GM12878 (cell line): ENCODE results near the gene NHEJ1. TPM values are rescaled to one million over a fixed set of nuclear protein-coding genes. Genes with fewer than 3 reads are reported as not detected.

Source experiments
- ATAC-seq: fragments of 200-7000 bp; cut with Tn5 transposase; 3 replicates; pipeline ENCODE4 v1.9.1; 2020; ENCODE audit warnings: mild to moderate bottlenecking, moderate library complexity
- BruUV-seq: library from RNA; stranded (reverse); fragments of 400-500 nt; replicated peaks from 2 replicates; lab custom pipeline; 2021; lab: Mats Ljungman, UMichigan
- CTCF ChIA-PET: fragments of 300-600 bp; sonication (Branson Sonifier 250); formaldehyde crosslinking; extraction: SDS; loops from one replicate; lab custom pipeline; 2021; ENCODE audit warnings: inconsistent platforms; lab: Yijun Ruan, JAX
- POLR2A ChIA-PET: fragments of 350-600 bp; formaldehyde crosslinking; extraction: SDS; loops from one replicate; lab custom pipeline; 2021; ENCODE audit warnings: inconsistent platforms; lab: Charles Lee
- RAD21 ChIA-PET: fragments of 300-600 bp; sonication (Branson Sonifier 250); formaldehyde crosslinking; loops from one replicate; lab custom pipeline; 2023; ENCODE audit warnings: antibody characterized with exemption; ENCODE audit not compliant: unreplicated experiment; lab: Charles Lee
- SMC1A ChIA-PET: fragments of 300-600 bp; sonication (Branson Sonifier 250); formaldehyde crosslinking; loops from one replicate; lab custom pipeline; 2023; ENCODE audit not compliant: unreplicated experiment, uncharacterized antibody; lab: Charles Lee
- DNase-seq: peaks from one replicate; pipeline ENCODE4 v3.0.0-alpha.2; 2011; ENCODE audit warnings: low read depth, low spot score
- FAIRE-seq: peaks from 3 replicates; lab custom pipeline; 2011; peaks lifted over from hg19 to GRCh38; lab: Jason Lieb, UNC
- H2AFZ ChIP-seq: 2 replicates; pipeline ENCODE4 v1.6.0; 2011; ENCODE audit warnings: low read depth, low read length, control low read depth; ENCODE audit not compliant: control insufficient read depth
- H3K27ac ChIP-seq: 2 replicates; pipeline ENCODE4 v1.5.1; 2011; ENCODE audit warnings: control low read depth; ENCODE audit not compliant: control insufficient read depth, insufficient read depth
- H3K27me3 ChIP-seq, 2 experiments: replicated peaks in 1 of 2; 2 replicates each; pipeline versions ENCODE4 v1.6.0 to v1.6.1; 2011; ENCODE audit warnings: low read length in 1 of 2; ENCODE audit not compliant: control insufficient read depth in 2 of 2, insufficient read depth in 2 of 2
- H3K36me3 ChIP-seq, 2 experiments: 2 replicates each; pipeline ENCODE4 v1.5.1; 2011; ENCODE audit warnings: low read length in 1 of 2; ENCODE audit not compliant: control insufficient read depth in 2 of 2, insufficient read depth in 2 of 2
- H3K4me1 ChIP-seq: 2 replicates; pipeline ENCODE4 v1.6.1; 2011; ENCODE audit warnings: mild to moderate bottlenecking, low read length, moderate library complexity, mixed read lengths; ENCODE audit not compliant: control insufficient read depth, insufficient read depth
- H3K4me2 ChIP-seq: 2 replicates; pipeline ENCODE4 v1.6.0; 2011; ENCODE audit warnings: control low read depth; ENCODE audit not compliant: control insufficient read depth, insufficient read depth
- H3K4me3 ChIP-seq: fragments of 200-600 bp; sonication (generic); 2 replicates; pipeline ENCODE4 v1.5.1; 2016
- H3K79me2 ChIP-seq: 2 replicates; pipeline ENCODE4 v1.6.0; 2011; ENCODE audit warnings: low read length; ENCODE audit not compliant: control insufficient read depth, insufficient read depth
- H3K9ac ChIP-seq: 2 replicates; pipeline ENCODE4 v1.8.0; 2011; ENCODE audit warnings: low read length, control low read depth, mixed read lengths; ENCODE audit not compliant: control insufficient read depth, insufficient read depth
- H3K9me3 ChIP-seq: replicated peaks from 3 replicates; pipeline ENCODE4 v1.5.1; 2011; ENCODE audit warnings: mild to moderate bottlenecking, low read length; ENCODE audit not compliant: control insufficient read depth, insufficient read depth
- H4K20me1 ChIP-seq: 2 replicates; pipeline ENCODE4 v1.6.0; 2011; ENCODE audit not compliant: control insufficient read depth, insufficient read depth
- CEBPB ChIP-seq, 2 experiments: fragments of 150-350 bp in 1 of 2; IDR thresholded peaks; 2 replicates each; pipeline ENCODE4 v1.6.1; 2012 to 2014; ENCODE audit warnings: low read depth in 2 of 2, low read length in 2 of 2, borderline replicate concordance in 1 of 2, inconsistent platforms in 1 of 2
- CTCF ChIP-seq, 3 experiments: IDR thresholded peaks in 2 of 3; conservative IDR thresholded peaks in 1 of 3; 2 replicates each; pipeline ENCODE4 v1.5.1; 2011; ENCODE audit warnings: low read depth in 3 of 3, low read length in 3 of 3, mild to moderate bottlenecking in 3 of 3, control low read depth in 2 of 3, moderate library complexity in 2 of 3, inconsistent platforms in 1 of 3, mixed read lengths in 1 of 3; ENCODE audit not compliant: control insufficient read depth in 2 of 3, insufficient read depth in 1 of 3; ENCODE audit errors: extremely low read depth in 1 of 3
- GATAD2B ChIP-seq: fragments of 450-650 bp; conservative IDR thresholded peaks from 2 replicates; pipeline ENCODE4 v1.6.1; 2017; ENCODE audit warnings: low read depth, mild to moderate bottlenecking, moderate library complexity
- HDGF ChIP-seq: fragments of 450-650 bp; IDR thresholded peaks from 2 replicates; pipeline ENCODE4 v1.6.1; 2016; ENCODE audit warnings: antibody characterized with exemption
- KDM1A ChIP-seq: fragments of 200-600 bp; sonication (generic); IDR thresholded peaks from 2 replicates; pipeline ENCODE4 v1.6.1; 2016; ENCODE audit warnings: borderline replicate concordance
- NR2F1 ChIP-seq: fragments of 450-650 bp; conservative IDR thresholded peaks from 2 replicates; pipeline ENCODE4 v1.6.1; 2017; ENCODE audit warnings: mild to moderate bottlenecking
- RAD21 ChIP-seq: IDR thresholded peaks from 2 replicates; pipeline ENCODE4 v1.6.1; 2011; ENCODE audit warnings: mild to moderate bottlenecking, low read depth, low read length, moderate library complexity; ENCODE audit not compliant: insufficient read depth
- SMC3 ChIP-seq: IDR thresholded peaks from 2 replicates; pipeline ENCODE4 v1.6.1; 2011; ENCODE audit warnings: low read length, improper control_type of control experiment, borderline replicate concordance
- YBX1 ChIP-seq: fragments of 450-650 bp; IDR thresholded peaks from 2 replicates; pipeline ENCODE4 v1.6.1; 2016; ENCODE audit warnings: antibody characterized with exemption
- YY1 ChIP-seq: IDR thresholded peaks from 2 replicates; pipeline ENCODE4 v1.6.1; 2011; ENCODE audit warnings: low read depth, mild to moderate bottlenecking, low read length
- ZBED1 ChIP-seq: IDR thresholded peaks from 2 replicates; pipeline ENCODE4 v1.6.1; 2016; ENCODE audit warnings: borderline replicate concordance
- WGBS: methylation state at CpG from one replicate; pipeline ENCODE4 v1.1.6; 2016; ENCODE audit warnings: low lambda C conversion rate; ENCODE audit not compliant: insufficient replicate concordance, insufficient coverage; ENCODE audit errors: missing lambda C conversion rate; 5-methylcytosine and 5-hydroxymethylcytosine counted together
- in situ Hi-C: fragments of 300-500 bp; cut with MboI; formaldehyde crosslinking; loops from 9 replicates; pipeline ENCODE4 v1.14.3; 2018; ENCODE audit warnings: mixed read lengths
- intact Hi-C: fragments of 100-400 bp; cut with micrococcal nuclease; formaldehyde crosslinking; loops from one replicate; pipeline ENCODE4 v1.14.2; 2022; ENCODE audit not compliant: unreplicated experiment
- polyA plus RNA-seq, 11 experiments: library from polyadenylated mRNA; depleted of rRNA in 4 of 11; unstranded in 6 of 11; stranded (reverse) in 5 of 11; fragments of >200 nt; fragmentation: Nextera tagmentation in 4 of 11; fragmentation: Illumina TruSeq in 1 of 11; extraction: Ambion mirVana in 4 of 11; extraction: Trizol in 1 of 11; gene quantifications; 1 replicate in 1 of 11; 2 replicates in 10 of 11; pipeline versions ENCODE4 v1.2.1 to v1.2.3, GENCODE V29; 2011 to 2016; ENCODE audit warnings: inconsistent platforms in 2 of 11, missing spikeins in 2 of 11, low read depth in 1 of 11
- total RNA-seq, 4 experiments: library from RNA; depleted of rRNA in 3 of 4; stranded (reverse); fragments of >200 nt in 3 of 4; fragmentation: Illumina TruSeq in 1 of 4; extraction: Trizol in 1 of 4; gene quantifications; 2 replicates each; pipeline versions ENCODE4 v1.2.1 to v1.2.3, GENCODE V29; 2013 to 2021

Gene NHEJ1
- total and polyA plus RNA-seq, 10 of the 15 experiments (the other 5 are each of a cell fraction or from before 2014, with no cell fraction given): 11.8 to 20.2 (median 17.0) TPM

- no peak overlapping the region for H3K27ac ChIP-seq
- CTCF ChIA-PET: interaction anchor here (0.5 to 26.8 kb wide), 30 partner anchors 8 to 1615 kb away, joined by 3 to 365 read pairs (median 5); no protein-coding TSS in a partner anchor
- peaks cover 0 to 5% of the 10 kb centered on the region in 2 experiments; a peak in 3 of 4 replicates for H3K36me3 ChIP-seq
- intact Hi-C loops: loop anchor here (1.0 kb wide), 2 partner anchors 46 to 82 kb away; no protein-coding TSS in a partner anchor
- no peaks in the 10 kb centered on the region for H3K9me3 ChIP-seq
- POLR2A ChIA-PET: no interaction called here
- H3K9ac ChIP-seq: no peak overlapping the region
- no peak overlapping the region for H3K4me2 ChIP-seq
- DNase-seq: no peak
- TF ChIP-seq GATAD2B (no peak), NR2F1 (no peak), CEBPB (IDR thresholded peaks at IDR 0.05; ENCODE audit: borderline replicate concordance in 1 of 2, low read depth in 2 of 2, low read length in 2 of 2) (no peak), RAD21 (peak; percentile 59), YBX1 (no peak), CTCF (IDR thresholded peaks at IDR 0.05 in 2 of 3, conservative IDR thresholded peaks at IDR 0.05 in 1 of 3; ENCODE audit: control insufficient read depth in 2 of 3, extremely low read depth in 1 of 3, insufficient read depth in 1 of 3, low read depth in 3 of 3, low read length in 3 of 3) (peak; percentile 48 to 62 (median 58)), KDM1A (no peak), ZBED1 (no peak), HDGF (no peak), YY1 (0 out of 2 replicates have a peak, but pooled peaks have one; percentile 32), SMC3 (peak; percentile 68)
- 58% methylated on average over 14 of the region's 14 CpGs for WGBS
- no peaks in the 10 kb centered on the region for H4K20me1 ChIP-seq
- H3K79me2 ChIP-seq: no peaks in the 10 kb centered on the region
- in situ Hi-C loops: no loop called here
- H3K4me1 ChIP-seq: no peaks in the 10 kb centered on the region
- H3K4me3 ChIP-seq: no peak overlapping the region
- no peak overlapping the region for H2AFZ ChIP-seq
- RAD21 ChIA-PET: interaction anchor here (1.1 to 6.3 kb wide), 9 partner anchors 8 to 221 kb away, joined by 3 to 56 read pairs (median 7); no protein-coding TSS in a partner anchor
- no peaks in the 10 kb centered on the region for H3K27me3 ChIP-seq
- peak; percentile 74 for ATAC-seq
- FAIRE-seq: peak; percentile 49
- BruUV-seq: no TSS peak
- SMC1A ChIA-PET: interaction anchor here (0.9 to 7.3 kb wide), 12 partner anchors 9 to 86 kb away, joined by 3 to 115 read pairs (median 8); no protein-coding TSS in a partner anchor
Measured at GRCh38 chr2:219073413-219074129, 87.0 kb downstream of the NHEJ1 start.
